HepG2 (cell line): ENCODE measurements around the gene TLR2.

Source experiments
- PHF8 ChIP-seq: sonication (generic); formaldehyde crosslinking; IDR thresholded peaks from 2 replicates; pipeline ENCODE4 v1.5.0; 2020; ENCODE audit warnings: missing genetic modification reagents
- RAD21 ChIP-seq: fragments of 450-650 bp; formaldehyde crosslinking; IDR thresholded peaks from 2 replicates; pipeline ENCODE4 v1.5.0; 2020; ENCODE audit warnings: mild to moderate bottlenecking
- YEATS2 ChIP-seq: sonication (generic); formaldehyde crosslinking; IDR thresholded peaks from 2 replicates; pipeline ENCODE4 v1.4.0; 2020; ENCODE audit warnings: missing genetic modification reagents, borderline replicate concordance
- ZNF777 ChIP-seq: sonication (generic); formaldehyde crosslinking; IDR thresholded peaks from 2 replicates; pipeline ENCODE4 v1.4.0; 2020; ENCODE audit warnings: missing genetic modification reagents

DNA sequence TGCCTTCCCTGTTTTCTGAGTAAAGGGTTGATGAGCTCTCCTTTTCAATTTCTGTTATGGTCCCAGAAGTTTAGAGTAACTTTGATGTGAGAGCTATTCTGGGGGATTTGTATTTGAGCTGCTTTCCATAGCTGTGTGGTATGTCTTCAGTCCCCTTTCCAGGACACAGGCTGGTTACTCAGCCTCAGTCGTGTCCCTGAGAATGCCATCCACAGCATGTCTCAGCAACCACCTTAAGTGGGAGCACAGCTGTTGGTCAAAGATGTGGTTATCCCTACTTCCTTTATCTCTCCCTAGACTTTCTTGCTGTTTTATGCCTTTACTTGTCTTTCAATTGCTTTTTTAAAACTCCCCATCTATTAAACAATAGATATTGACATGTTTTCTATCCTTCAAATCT lies 38.0 kb downstream of the TLR2 start:
- TF ChIP-seq PHF8 (CRISPR knock-in tag) (no peak), YEATS2 (no peak), ZNF777 (no peak), RAD21 (no peak)
